IMR-90 (cell line): ENCODE data around the gene CORO7. TPM values are rescaled to one million over a fixed set of nuclear protein-coding genes. Genes with fewer than 3 reads are reported as not detected.
A peak's percentile ranks its signal among the peaks of the same experiment; 100 is the strongest.
"Not testable (repeated sequence)": the region's sequence is repeated elsewhere in the genome, so short reads cannot be mapped to it uniquely, and the experiment has no call there.

Source experiments
- ATAC-seq: fragments of 200-7000 bp; cut with Tn5 transposase; 2 replicates; pipeline ENCODE4 v1.9.1; 2020; ENCODE audit warnings: low read depth, mild to moderate bottlenecking, moderate library complexity
- BruUV-seq: library from RNA; stranded (reverse); fragments of 400-500 nt; replicated peaks from 2 replicates; lab custom pipeline; 2021; lab: Mats Ljungman, UMichigan
- CTCF ChIA-PET: fragments of 300-600 bp; formaldehyde crosslinking; extraction: SDS; loops from one replicate; lab custom pipeline; 2021; ENCODE audit warnings: antibody characterized with exemption; lab: Yijun Ruan, JAX
- POLR2A ChIA-PET: fragments of 300-600 bp; sonication (Branson Sonifier 250); formaldehyde crosslinking; loops from one replicate; lab custom pipeline; 2022; ENCODE audit warnings: antibody characterized with exemption; ENCODE audit not compliant: unreplicated experiment; lab: Charles Lee
- DNase-seq: peaks from one replicate; pipeline ENCODE4 v3.0.0; 2013
- H2AFZ ChIP-seq: replicated peaks from 2 replicates; pipeline ENCODE3; 2013; ENCODE audit warnings: low read length, mild to moderate bottlenecking; ENCODE audit not compliant: poor library complexity
- H2AK5ac ChIP-seq: 2 replicates; pipeline ENCODE4 v1.6.1; 2013; ENCODE audit warnings: low read depth, low read length, inconsistent platforms
- H2AK9ac ChIP-seq: replicated peaks from 2 replicates; pipeline ENCODE3; 2013; ENCODE audit warnings: mild to moderate bottlenecking, low read depth, low read length, moderate library complexity; ENCODE audit not compliant: poor library complexity
- H2BK120ac ChIP-seq: 2 replicates; pipeline ENCODE4 v1.6.1; 2013; ENCODE audit warnings: low read depth, low read length, inconsistent platforms
- H2BK15ac ChIP-seq: 3 replicates; pipeline ENCODE4 v1.6.1; 2013; ENCODE audit warnings: low read depth, low read length, inconsistent platforms
- H2BK20ac ChIP-seq: 2 replicates; pipeline ENCODE4 v1.6.1; 2013; ENCODE audit warnings: low read depth, mild to moderate bottlenecking, inconsistent platforms, low read length, moderate library complexity
- H2BK5ac ChIP-seq: 2 replicates; pipeline ENCODE4 v1.6.1; 2013; ENCODE audit warnings: mild to moderate bottlenecking, low read depth, low read length, inconsistent platforms; ENCODE audit not compliant: poor library complexity, severe bottlenecking
- H3K14ac ChIP-seq: replicated peaks from 2 replicates; pipeline ENCODE4 v1.6.1; 2013; ENCODE audit warnings: low read depth, low read length, inconsistent platforms
- H3K18ac ChIP-seq: 2 replicates; pipeline ENCODE4 v1.6.1; 2013; ENCODE audit warnings: low read depth, low read length, control low read depth
- H3K23ac ChIP-seq: 2 replicates; pipeline ENCODE4 v1.6.1; 2013; ENCODE audit warnings: low read depth, low read length, inconsistent platforms
- H3K27ac ChIP-seq: 2 replicates; pipeline ENCODE4 v1.5.1; 2013; ENCODE audit warnings: mild to moderate bottlenecking, control low read depth, low read length; ENCODE audit not compliant: insufficient read depth
- H3K27me3 ChIP-seq: 2 replicates; pipeline ENCODE4 v1.6.1; 2013; ENCODE audit warnings: low read length; ENCODE audit not compliant: control insufficient read depth, insufficient read depth
- H3K36me3 ChIP-seq: 2 replicates; pipeline ENCODE4 v1.6.1; 2013; ENCODE audit warnings: low read length, mixed read lengths; ENCODE audit not compliant: control insufficient read depth, insufficient read depth
- H3K4ac ChIP-seq: 2 replicates; pipeline ENCODE4 v1.6.1; 2013; ENCODE audit warnings: low read depth, low read length, inconsistent platforms
- H3K4me1 ChIP-seq: 2 replicates; pipeline ENCODE4 v1.6.1; 2013; ENCODE audit warnings: low read length, mixed read lengths; ENCODE audit not compliant: control insufficient read depth, insufficient read depth
- H3K4me2 ChIP-seq: 2 replicates; pipeline ENCODE4 v1.6.1; 2013; ENCODE audit warnings: low read depth, mild to moderate bottlenecking, control low read depth, low read length, moderate library complexity
- H3K4me3 ChIP-seq: 2 replicates; pipeline ENCODE4 v1.5.1; 2013; ENCODE audit warnings: low read depth, mild to moderate bottlenecking, control low read depth, low read length, moderate library complexity; ENCODE audit not compliant: insufficient read depth
- H3K56ac ChIP-seq: 2 replicates; pipeline ENCODE4 v1.6.1; 2013; ENCODE audit warnings: low read length, inconsistent platforms; ENCODE audit not compliant: insufficient read depth; ENCODE audit errors: extremely low read depth
- H3K79me1 ChIP-seq, 2 experiments: 2 replicates each; pipeline ENCODE4 v1.6.1; 2013; ENCODE audit warnings: low read length in 2 of 2, inconsistent platforms in 1 of 2, low read depth in 1 of 2
- H3K9ac ChIP-seq: 2 replicates; pipeline ENCODE4 v1.6.1; 2013; ENCODE audit warnings: low read depth, low read length, control low read depth
- H3K9me1 ChIP-seq: 2 replicates; pipeline ENCODE4 v1.6.1; 2013; ENCODE audit warnings: low read length, inconsistent platforms; ENCODE audit not compliant: insufficient read depth
- H3K9me3 ChIP-seq: 2 replicates; pipeline ENCODE4 v1.6.1; 2013; ENCODE audit warnings: low read length; ENCODE audit not compliant: control insufficient read depth, insufficient read depth
- H4K20me1 ChIP-seq: 2 replicates; pipeline ENCODE4 v1.6.1; 2013; ENCODE audit warnings: low read length, inconsistent platforms; ENCODE audit not compliant: insufficient read depth
- H4K5ac ChIP-seq: 2 replicates; pipeline ENCODE4 v1.6.1; 2013; ENCODE audit warnings: mild to moderate bottlenecking, low read depth, low read length, control low read depth
- H4K8ac ChIP-seq, 2 experiments: 2 replicates each; pipeline ENCODE4 v1.6.1; 2013; ENCODE audit warnings: low read depth in 2 of 2, low read length in 2 of 2, control low read depth in 1 of 2, inconsistent platforms in 1 of 2
- H4K91ac ChIP-seq: 2 replicates; pipeline ENCODE4 v1.6.1; 2013; ENCODE audit warnings: low read depth, low read length, inconsistent platforms; ENCODE audit not compliant: insufficient read depth
- WGBS, 2 experiments: methylation state at CpG; one replicate each; pipeline versions ENCODE4 v1.1.5 to v1.1.7; 2013; ENCODE audit warnings: missing lambda C conversion rate in 2 of 2; ENCODE audit not compliant: insufficient read length in 1 of 2; ENCODE audit errors: extremely low coverage in 2 of 2; 5-methylcytosine and 5-hydroxymethylcytosine counted together
- dilution Hi-C: fragments of 300-500 bp; cut with HindIII; formaldehyde crosslinking; loops from one replicate; pipeline ENCODE4 v1.14.3; 2018; ENCODE audit warnings: low sequenced_read_pairs; ENCODE audit not compliant: unreplicated experiment
- in situ Hi-C: fragments of 300-500 bp; cut with MboI; formaldehyde crosslinking; loops from 3 replicates; pipeline ENCODE4 v1.14.3; 2019; ENCODE audit warnings: low sequenced_read_pairs, inconsistent platforms, mixed read lengths
- intact Hi-C: fragments of 100-400 bp; cut with micrococcal nuclease; formaldehyde crosslinking; loops from 2 replicates; pipeline ENCODE4 v1.10.0; 2022
- polyA plus RNA-seq, 3 experiments: library from polyadenylated mRNA; depleted of rRNA; stranded (reverse); fragments of >200 nt; gene quantifications; 2 replicates each; pipeline ENCODE4 v1.2.3, GENCODE V29; 2012; ENCODE audit warnings: low replicate concordance in 1 of 3
- total RNA-seq: library from RNA; depleted of rRNA; stranded (reverse); fragments of >200 nt; gene quantifications from 2 replicates; pipeline ENCODE4 v1.2.3, GENCODE V29; 2012

Gene CORO7
- total and polyA plus RNA-seq, 2 of the 4 experiments (the other 2 are of a cell fraction) = 6.3 to 26.7 TPM

- H2AFZ ChIP-seq, H2BK15ac ChIP-seq, H3K9me3 ChIP-seq, H3K27ac ChIP-seq, H3K4me3 ChIP-seq, dilution Hi-C loops, H2AK5ac ChIP-seq, BruUV-seq, H4K8ac ChIP-seq, CTCF ChIA-PET, H3K14ac ChIP-seq, POLR2A ChIA-PET, H3K23ac ChIP-seq, H2BK20ac ChIP-seq, H2BK120ac ChIP-seq, H3K56ac ChIP-seq, H3K36me3 ChIP-seq, H3K4ac ChIP-seq, intact Hi-C loops, H4K5ac ChIP-seq, H2AK9ac ChIP-seq, H4K91ac ChIP-seq, H3K4me2 ChIP-seq, H2BK5ac ChIP-seq, in situ Hi-C loops, H3K18ac ChIP-seq, ATAC-seq, H3K27me3 ChIP-seq, H3K9me1 ChIP-seq, H3K9ac ChIP-seq: not testable (repeated sequence)
- 69% methylated on average over 2 of the region's 10 CpGs; no CpG with 5 or more reads in 1 of the 2 experiments for WGBS, 2 experiments
- Histone ChIP-seq H3K4me1 (peaks cover 11% of the 10 kb centered on the region; the same call in 1 of the 2 replicates), H4K20me1 (peaks cover 76% of the 10 kb centered on the region), H3K79me1 (peaks cover 40 to 89% of the 10 kb centered on the region in 2 experiments)
- DNase-seq = peak; percentile 12
Observed at GRCh38 chr16:4344300-4344982, 72.0 kb downstream of the CORO7 start.
